Activated CD4-positive, alpha-beta T cell treated with anti-CD3 and anti-CD28 coated beads, Interleukin-10, Interleukin-2, amounts not matched to agents 100 ng/mL and 50 ng/mL, durations not matched to agents 16 hours and 8 hours (primary cell): ENCODE measurements around the gene CABS1.

Source experiments
- DNase-seq: peaks from one replicate; pipeline ENCODE4 v3.0.0-alpha.2; 2020

Gene CABS1

DNA sequence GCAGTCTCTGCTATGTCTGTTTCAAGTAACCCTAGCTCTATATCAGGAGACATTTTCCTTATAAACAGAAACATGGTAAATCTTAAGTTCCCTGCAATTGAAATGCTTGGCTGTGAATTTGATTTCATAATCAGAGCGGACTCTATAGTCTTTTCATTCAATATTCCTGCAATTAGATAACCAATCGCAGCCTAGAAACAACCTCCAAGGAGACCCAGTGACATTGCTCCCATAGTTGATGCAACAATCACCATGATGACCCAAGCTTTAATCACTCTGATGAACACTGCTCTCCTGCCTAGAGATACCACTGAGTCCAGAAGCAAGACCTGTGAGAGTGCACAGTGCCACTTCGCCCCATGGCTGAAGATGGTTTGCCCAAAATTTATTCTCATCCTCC is at the start of gene CABS1:
Gene CABS1 (plus strand): TSS at position 301 of the 400 bp plus-strand sequence. CDS start 59 bp downstream, at position 360.
- no peak for DNase-seq

DNA sequence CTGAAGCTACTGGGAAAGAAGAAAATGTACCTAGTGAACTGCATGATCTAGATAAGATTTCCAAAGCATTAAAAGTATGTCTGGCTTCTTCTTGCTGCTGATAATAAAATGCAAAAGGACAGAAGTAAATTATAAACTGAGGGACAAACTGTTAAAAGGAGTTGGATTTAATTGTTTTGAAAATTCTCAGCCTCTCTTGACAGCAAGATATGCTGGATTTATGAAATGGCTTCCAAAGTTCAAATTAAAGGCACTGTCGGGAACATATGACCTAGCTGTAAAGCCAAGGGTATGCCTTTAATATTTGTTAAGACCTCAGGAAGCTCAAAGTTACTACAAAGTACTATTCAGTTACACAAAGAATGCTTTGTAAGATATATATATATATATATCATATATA is 46.1 kb upstream of the CABS1 start:
- DNase-seq, result no peak

DNA sequence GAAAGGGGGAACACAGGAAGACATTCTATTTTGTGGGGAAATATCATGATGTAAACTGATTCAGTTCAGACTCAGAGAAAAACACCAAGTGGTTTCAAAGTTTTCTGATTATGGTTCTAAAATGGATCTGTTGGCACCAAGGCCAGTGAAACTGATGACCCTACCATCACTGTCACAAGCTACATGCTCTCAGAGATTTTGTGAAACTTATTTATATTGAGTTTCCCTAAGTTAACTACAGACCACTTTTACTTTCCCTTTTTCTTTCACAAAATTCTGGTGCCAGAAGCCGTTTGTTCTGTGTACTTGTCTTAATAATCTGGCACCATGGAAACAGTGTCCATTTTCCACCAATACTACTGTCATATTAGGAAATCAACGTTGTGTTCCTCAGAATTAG is 43.4 kb upstream of the CABS1 start:
- DNase-seq, result no peak

DNA sequence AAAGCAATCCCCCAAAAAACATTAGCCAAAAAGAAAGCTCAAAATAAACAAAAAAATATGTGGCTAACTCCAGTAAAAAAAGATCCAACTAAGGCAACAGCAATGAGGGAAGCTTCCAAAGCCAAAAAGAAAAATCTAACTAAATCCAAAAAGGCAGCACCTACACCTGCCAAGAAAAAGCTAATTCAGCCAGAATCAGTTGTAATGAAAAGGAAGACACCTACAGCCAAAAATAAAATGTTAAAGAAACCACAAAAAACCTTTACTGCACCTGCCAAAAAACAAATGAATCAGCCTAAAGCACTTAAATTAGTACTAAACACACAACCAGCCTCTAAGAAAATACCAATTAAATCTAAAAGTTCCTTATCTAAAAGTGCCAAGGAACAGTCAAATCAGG is 37.2 kb upstream of the CABS1 start:
- no peak for DNase-seq

DNA sequence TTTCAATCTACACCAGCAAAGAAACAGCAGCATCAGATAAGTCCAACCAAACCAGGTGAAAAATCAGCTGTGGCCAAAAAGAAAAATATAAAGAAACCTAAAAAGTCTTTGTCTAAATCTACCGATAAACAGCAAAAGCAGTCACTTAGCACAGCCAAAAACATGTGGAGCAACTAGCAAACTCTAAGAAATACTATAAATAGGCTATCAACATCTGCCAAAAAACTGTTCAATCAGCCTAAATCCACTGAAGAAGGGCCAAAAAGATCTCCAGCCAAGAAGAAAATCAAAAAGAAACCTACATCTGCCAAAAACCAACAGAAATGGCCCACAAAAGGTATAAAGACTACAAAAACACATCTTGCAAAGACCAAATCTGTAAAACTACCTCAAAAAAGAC is 36.7 kb upstream of the CABS1 start:
- DNase-seq, result no peak

DNA sequence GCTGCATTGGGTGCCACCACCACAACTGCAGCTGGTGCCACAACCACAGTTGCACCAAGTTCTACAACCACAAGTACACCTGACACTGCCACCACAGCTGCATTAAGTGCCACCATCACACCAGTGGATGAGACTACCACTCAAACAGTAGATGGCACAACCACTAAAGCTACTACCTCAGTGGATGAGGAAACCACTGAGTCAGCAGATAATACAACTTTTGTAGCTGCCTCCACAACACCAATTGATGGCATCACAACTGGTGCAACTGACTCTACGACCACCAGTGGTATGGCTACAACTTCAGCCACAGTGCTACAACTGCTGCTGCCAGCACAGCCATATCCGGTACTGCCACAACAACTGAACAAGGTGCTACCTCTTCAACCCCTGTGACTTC is 35.1 kb upstream of the CABS1 start:
- no peak for DNase-seq

DNA sequence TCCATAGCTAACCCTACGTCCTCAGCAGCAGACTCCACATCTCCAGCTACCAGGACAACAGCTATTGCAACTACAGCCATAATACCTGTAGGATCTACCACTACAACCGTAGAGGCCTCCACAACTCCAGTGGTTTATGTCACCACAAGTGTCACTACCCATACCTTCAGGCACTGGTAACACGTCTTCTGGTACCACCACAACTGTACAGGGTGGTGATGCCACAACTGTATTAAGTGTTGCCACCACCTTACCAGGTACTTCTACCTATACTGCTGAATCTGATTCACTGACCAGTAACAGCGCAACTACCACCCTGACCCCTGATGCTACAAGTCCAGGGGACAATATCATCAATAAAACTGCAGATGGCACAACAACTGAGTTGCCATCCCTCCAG is 34.6 kb upstream of the CABS1 start:
- no peak for DNase-seq

DNA sequence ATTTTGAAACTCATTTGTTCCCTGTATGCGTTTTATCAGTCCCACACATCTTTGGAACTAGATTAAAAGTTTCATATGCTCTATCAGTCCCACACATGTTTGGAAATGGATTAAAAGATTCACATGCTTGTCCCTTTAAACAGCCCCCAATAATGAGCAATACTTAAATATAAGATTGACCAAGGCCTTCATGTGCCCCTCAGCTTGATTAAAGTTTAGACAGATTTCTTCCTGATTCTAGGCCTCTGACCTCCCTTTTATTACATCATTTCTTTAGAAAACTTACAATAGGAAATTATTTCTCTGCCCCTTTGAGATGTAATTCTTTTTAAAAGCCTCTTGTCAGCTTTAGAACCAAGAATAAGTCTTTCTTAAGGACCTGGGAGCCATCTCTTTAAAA is 31.7 kb upstream of the CABS1 start:
- no peak for DNase-seq

DNA sequence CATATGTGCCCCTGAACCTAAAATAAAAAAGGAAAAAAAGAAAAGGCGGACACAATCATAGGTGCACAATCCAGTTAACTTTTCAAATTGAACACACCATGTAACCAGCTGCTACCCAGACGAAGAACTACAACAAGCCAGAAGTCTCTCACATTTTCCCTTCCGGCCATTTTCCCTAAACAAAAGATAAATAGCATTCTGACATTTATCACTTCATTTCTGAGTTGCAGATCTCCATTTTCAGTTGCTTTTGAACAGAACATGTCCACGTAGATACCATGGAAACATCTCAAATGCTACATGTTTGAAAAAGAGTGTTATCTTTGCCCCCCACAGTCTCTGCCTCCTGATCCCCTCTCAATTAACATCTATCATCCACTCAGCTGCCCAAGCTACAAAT is 29.2 kb upstream of the CABS1 start:
- DNase-seq, result no peak

DNA sequence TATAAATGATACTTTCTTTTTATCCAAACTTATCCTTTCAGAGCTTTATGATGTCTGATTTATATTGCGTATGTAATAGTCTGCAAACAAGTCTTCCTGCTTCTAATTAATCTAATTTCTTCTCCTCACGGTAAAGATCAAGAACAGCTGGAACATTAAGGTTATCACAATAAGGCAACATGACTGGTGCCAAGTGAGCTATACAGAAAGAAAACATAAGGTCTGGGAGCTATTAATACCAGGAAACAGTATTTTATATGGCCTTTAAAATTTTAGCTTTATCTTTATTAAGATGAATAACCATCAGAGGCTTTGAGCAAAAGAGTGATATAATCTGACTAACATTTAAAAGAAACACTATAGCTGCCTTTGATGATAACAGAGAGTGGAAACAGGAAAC is 28.7 kb upstream of the CABS1 start:
- DNase-seq, result no peak

DNA sequence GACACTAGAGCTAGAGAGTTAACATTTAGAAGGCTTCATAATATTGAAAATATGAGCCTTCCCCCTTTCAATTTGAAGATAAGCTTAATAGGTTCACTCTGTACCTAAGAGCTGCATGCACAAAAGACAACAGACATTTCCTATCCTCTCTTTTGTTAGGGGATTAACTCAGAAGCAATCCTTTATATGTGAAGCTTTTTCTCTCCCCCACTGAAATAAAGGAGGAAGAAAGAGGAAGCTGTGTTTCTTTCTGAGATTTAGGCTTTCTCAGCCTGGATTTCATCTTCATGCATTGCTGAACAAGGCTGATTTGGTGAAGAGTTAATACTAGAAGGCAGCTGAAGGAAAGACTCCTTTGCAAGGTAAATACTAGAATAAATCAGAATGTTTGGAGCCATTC is 21.0 kb upstream of the CABS1 start:
- no peak for DNase-seq

DNA sequence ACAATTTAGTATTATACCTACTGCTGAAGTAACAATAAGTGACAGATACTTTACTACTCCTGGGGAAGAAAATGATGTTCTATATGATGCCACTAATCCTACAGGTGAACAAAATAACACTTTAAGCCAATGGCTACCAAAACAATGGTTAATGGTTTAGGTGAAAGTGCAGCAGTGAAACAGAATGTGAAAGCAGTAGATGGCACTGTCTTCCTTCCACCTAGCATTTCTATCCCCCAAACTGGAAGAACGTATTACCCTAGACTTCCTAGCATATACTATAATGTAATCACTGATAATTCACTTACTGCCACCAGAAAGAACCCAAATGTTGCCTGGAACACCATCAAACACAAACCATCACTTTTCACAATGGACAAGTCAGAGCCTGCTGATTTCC is 18.9 kb upstream of the CABS1 start:
- DNase-seq, result no peak

DNA sequence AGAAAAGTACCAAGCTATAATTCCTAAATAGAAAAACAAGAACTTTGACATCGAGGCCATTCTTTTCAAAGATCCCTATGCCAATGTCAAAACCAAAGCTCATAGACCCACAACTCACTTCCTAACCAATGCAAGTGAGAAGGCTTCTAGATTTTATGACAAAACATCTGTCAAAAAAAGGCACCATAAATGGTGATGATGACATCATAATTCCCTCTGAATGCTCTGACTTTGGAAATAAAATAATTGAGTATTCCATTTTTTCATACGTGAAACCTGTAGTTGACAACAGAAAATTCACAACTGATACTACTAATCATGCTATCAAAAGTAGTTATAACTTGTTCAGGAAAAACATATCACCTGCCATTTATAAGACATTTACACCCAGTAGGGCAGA is 8.7 kb upstream of the CABS1 start:
- no peak for DNase-seq

DNA sequence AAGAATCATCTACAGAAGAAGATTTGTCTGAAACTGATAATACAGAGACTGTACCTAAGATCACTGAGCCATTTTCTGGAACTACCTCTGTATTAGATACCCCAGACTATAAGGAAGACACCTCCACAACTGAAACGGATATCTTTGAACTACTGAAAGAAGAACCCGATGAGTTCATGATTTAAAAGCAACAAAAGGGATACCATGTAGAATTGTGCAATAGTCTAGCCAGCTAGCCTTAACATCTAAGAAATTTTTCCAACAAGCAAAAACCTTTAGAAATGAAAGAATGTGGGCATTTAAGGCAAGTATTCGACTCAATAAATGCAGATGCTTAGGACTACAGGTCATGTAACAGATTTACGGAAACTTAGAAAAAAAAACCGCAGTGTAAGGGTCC is 1.3 kb downstream of the CABS1 start:
- no peak for DNase-seq

DNA sequence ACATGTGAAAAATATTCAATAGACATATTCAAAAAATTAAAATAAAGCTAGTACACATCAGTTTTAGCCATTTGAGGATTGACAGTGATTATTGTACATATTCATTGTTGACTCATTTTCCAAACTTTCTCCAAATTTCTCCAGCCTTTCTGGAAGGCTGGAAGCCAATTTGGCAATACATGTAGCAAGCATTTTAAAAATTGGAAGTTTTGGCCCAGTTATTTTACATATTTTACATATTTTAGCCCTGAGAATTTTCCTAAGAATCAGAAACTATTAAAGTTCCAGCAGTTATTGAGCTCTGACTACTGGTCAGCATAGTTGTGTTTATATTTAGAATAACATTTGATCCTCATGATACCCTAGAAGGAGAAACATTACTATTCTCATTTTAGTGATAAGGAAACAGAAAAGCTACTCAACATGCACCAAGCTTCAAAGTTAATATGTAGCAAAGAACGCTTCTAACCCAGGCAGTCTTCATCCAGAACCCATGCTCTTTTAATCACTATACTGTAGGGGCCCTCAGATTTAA is 3.2 kb downstream of the CABS1 start:
- no peak for DNase-seq

DNA sequence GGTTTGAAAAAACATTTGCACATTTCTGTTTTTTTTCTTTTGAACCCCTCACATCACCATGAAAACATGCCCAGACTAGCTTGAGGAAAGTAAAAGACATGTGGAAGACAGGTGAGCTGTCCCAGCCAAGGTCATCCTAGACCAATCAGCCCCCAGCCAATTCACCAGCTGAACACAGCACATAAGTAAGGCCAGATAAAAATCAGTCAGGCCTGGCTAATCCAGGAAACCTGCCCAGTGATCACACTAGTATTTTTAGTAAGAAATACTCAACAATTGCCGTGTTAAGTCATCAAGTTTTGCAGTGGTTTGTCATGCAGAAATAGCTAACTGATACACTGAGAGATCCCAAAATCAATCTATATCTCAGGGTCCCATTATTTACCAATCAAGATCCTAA is 21.4 kb downstream of the CABS1 start:
- no peak for DNase-seq

DNA sequence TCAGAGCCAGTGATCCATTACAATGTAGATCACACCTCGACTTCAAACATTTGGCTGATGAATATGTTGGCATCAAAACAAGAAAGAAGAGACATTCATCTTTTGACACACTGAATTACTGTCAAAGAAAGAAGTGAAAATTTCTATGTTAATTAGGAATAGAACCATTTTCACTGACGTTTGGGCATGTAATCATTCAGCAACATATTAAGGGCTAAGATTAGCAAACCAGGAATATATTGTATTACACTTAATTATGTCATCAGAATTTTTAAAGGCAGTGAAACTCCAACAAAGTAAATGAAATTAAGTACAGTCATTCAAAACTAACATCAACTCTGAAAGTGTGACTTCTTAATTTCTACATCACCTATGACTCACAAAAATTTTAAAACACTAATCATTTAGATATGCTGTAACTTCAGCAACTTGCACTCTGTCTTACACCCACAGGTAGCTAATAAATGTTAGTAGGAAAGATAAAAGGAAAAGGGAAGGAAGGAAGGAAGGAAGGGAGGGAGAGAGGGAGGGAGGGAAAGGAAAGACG is 24.4 kb downstream of the CABS1 start:
- DNase-seq, result no peak

DNA sequence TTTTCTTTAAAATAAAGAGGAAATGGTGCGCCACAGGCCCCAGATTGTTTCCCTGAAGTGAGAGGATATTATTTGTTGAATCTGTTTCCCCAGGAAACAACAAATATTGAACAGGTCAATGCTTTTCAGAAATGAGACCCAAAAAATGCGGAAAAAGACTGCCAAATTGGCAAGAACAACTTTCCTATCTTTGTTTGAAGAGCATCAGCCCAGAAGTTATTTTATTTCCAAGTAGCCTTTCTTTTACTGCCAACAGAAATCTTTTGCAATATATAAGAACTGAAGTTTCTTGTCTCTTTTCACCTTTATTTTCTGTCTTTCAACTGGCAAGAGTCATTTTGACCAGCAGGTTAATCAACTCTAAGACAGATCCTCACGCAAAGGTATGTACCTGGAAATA is 25.7 kb downstream of the CABS1 start, which contains the start of gene SMR3A:
Gene SMR3A (plus strand): TSS at position 301 of the 400 bp plus-strand sequence. CDS start 1,356 bp downstream, outside the sequence.
- no peak for DNase-seq

DNA sequence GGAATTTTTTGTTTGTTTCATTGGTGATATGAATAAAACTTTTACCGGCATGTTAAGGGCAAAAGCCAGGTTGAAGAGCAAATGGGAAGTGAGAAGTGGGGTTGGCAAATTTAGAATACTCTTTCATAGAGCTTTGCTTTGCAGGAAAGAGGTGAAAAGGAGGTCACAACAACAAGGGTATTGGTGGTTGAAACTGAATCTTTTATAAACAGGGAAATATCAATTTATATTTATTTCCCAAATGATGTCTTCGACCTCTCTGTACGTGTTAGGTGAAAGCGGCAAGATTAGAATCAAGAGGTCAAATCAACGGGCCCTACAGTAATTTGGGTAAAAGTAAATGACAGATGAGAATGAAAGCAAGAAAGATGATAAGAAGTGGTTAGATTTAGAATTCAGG is 29.2 kb downstream of the CABS1 start:
- no peak for DNase-seq

DNA sequence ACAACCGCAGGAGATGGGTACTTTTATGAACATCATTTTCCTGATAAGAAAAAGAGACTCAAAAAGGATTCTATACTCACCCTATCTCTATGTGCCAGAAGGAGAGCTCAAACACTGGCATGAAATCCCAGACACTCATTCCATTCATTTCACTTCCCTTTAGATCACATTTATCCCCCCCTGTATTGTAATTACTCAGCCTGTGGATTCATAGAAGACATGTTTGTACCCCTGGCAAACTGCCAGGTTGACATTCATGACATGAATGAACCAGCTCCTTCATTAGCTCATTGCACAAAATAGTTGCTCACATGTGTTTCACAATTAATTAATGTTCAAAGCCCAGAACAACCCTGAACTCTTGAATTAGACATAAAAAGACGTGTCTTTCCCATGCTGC is 30.7 kb downstream of the CABS1 start:
- DNase-seq, result no peak

DNA sequence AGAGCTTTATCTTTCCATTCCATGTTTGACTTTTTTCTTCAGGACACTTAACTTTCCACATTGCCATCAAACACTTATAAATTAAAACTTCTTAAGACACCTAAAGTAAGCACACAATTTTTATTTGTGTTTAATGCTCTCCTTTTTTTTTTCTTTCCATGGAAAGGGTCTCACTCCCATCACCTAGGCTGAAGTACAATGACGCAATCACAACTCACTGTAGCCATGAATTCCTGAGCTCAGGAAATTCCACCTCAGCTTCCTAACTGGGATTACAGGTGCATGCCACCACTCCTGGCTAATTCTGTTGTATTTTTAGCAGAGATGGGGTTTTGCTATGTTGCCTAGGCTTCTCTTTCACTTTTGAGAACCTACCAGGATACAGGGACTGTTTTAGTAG is 33.0 kb downstream of the CABS1 start:
- DNase-seq, result no peak

DNA sequence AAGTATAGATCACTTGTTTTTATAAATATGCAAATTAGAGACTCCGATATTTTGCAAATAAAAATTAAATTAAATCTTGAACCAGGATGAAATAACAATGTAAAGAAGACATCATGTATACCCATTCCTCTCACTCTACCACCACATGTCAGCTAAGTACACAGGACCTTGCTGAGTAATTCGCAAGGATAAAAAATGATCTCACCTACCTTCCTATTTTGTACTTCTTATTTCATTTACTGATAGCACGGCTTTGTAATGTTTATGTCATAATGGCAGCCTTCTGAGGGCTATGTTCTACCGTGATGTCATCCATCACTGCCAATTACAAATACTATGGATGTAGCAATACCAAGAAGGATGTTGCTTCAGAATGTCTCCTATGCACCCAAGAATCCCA is 37.2 kb downstream of the CABS1 start:
- DNase-seq, result no peak

DNA sequence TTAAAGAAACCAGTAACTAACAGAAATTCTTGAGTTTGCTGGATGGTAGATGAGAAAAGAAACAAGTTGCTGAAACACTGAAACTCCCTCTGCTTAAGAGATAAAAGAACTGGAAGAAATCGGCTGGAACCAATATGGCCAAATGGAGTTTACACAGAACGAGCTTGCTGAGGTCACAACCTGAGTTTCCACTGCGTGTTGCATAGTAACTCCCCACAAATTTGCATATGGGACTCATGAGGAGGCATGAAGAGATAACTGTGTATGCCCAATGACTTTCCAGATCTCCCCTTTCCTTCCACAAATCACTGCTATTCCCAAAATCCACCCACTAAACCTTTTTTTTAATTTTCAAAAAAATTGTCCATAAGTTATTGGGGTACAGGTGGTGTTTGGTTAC is 38.0 kb downstream of the CABS1 start:
- no peak for DNase-seq

DNA sequence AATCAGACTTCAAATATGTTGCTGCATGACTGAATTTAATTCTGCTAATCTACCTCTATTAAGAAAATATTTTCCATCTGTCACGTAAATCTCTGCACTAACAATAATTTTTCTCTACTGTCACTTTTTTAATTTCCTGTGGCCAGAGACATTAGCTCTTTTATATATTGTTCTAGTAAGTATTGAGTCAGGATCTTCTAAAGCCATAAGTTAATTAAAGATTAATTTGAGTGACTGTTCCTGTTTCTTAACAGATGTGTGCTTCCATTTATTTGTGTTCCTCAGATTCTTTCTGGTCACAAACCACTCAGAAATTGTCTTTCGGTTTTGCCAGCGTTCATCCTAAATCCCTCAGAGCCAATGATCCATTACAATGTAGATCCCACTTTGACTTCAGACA is 45.8 kb downstream of the CABS1 start:
- no peak for DNase-seq

DNA sequence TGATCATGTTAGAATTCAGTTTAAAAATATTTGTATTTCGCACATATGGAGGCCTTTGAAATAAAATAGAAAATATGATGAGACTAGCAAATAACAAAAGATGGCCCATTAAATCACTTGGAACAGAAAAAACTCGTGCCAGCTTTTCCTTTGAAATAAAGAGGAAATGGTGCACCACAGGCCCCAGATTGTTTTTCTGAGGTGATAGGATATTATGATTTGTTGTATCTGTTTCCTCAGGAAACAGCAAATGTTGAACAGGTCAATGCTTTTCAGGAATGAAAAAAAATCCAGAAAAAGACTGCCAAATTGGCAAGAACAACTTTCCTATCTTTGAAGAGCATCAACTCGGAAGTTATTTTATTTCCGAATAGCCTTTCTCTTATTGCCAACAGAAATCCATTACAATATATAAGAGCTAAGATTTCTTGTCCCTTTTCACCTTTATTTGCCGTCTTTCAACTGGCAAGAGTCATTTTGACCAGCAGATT is 48.0 kb downstream of the CABS1 start, which contains the start of gene SMR3B:
Gene SMR3B (plus strand): TSS at position 441 of the 491 bp plus-strand sequence. CDS start 1,380 bp downstream, outside the sequence.
- DNase-seq, result no peak
